Measurements from ENCODE around the gene PCDHGA4.

- TF ChIP-seq ZNF839 (CRISPR knock-in tag; IDR thresholded peaks at IDR 0.05; ENCODE audit: borderline replicate concordance) (no peak), MNT (IDR thresholded peaks at IDR 0.05) (no peak), REST (IDR thresholded peaks at IDR 0.05; ENCODE audit: borderline replicate concordance in 1 of 2, low read depth in 1 of 2, low read length in 2 of 2) (no peak), JUNB (CRISPR knock-in tag; IDR thresholded peaks at IDR 0.05; ENCODE audit: borderline replicate concordance) (no peak), ETV6 (CRISPR knock-in tag; conservative IDR thresholded peaks at IDR 0.05) (no peak), ZBTB33 (CRISPR knock-in tag; IDR thresholded peaks at IDR 0.05) (no peak), ZFX (CRISPR knock-in tag; IDR thresholded peaks at IDR 0.05; ENCODE audit: low read depth) (no peak), HBP1 (CRISPR knock-in tag; IDR thresholded peaks at IDR 0.05; ENCODE audit: low read depth) (no peak), ZNF142 (CRISPR knock-in tag; IDR thresholded peaks at IDR 0.05) (no peak), NR3C1 (CRISPR knock-in tag; IDR thresholded peaks at IDR 0.05) (no peak), NFE2L1 (CRISPR knock-in tag; IDR thresholded peaks at IDR 0.05; ENCODE audit: borderline replicate concordance) (no peak), CAMTA2 (CRISPR knock-in tag; IDR thresholded peaks at IDR 0.05; ENCODE audit: borderline replicate concordance) (no peak), KDM3A (CRISPR knock-in tag; IDR thresholded peaks at IDR 0.05; ENCODE audit: low read depth) (no peak)
Measured at GRCh38 chr5:141351591-141351990, 3.2 kb upstream of the PCDHGA4 start.

Data from HepG2 (cell line).